HUDEP-2 (cell line): Measurements from ENCODE around the gene NME2.
A peak's percentile ranks its signal among the peaks of the same experiment; 100 is the strongest.

Experiments used
- DNase-seq, 76 experiments: peaks; one replicate each; lab custom pipeline; 2025; ENCODE audit not compliant: unreplicated experiment in 76 of 76; lab: John Stamatoyannopoulos, UW

The NME2 gene

GRCh38 chr17:51197754-51198153 lies 31.5 kb downstream of the NME2 start:
- no peak for DNase-seq

- DNase-seq: peak in 14 of 76 experiments; percentile 2 to 45 (median 10)
These were observed 34.1 kb downstream of the NME2 start for GRCh38 chr17:51200295-51200694.

DNA sequence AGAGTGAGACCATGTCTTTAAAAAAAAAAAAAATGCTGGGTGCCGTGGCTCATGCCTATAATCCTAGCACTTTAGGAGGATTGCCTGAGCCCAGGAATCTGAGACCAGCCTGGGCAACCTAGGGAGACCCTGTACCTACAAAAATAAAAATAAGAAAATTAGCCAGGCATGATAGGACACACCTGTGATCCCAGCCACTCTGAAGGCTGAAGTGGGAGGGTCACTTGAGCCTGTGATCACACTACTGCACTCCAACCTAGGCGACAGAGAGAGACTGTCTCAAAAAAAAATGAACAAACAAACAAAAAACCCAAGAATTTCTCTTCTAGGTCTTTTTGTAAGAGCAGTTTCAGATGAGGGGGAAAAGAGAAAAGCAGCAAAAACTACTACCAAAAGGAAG lies 34.6 kb downstream of the NME2 start:
- no peak for DNase-seq

DNA sequence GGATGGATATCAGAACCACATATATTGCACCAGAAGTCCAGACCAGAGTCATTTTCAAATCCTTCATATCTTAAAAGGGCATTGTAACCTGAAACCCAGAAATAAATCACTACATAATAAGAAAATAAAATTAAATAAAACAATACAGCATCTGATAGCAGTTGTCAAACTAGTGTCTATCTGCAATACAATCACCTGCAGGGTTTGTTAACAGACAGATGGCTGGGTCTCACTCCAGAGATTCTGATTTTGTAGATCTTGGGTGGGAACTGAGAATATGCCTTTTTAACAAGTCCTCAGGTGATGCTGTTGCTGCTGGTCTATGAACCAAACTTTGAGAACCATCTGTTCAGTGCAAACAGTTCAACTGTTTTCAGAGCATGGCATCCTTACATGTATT lies 37.6 kb downstream of the NME2 start:
- DNase-seq: no peak

DNA sequence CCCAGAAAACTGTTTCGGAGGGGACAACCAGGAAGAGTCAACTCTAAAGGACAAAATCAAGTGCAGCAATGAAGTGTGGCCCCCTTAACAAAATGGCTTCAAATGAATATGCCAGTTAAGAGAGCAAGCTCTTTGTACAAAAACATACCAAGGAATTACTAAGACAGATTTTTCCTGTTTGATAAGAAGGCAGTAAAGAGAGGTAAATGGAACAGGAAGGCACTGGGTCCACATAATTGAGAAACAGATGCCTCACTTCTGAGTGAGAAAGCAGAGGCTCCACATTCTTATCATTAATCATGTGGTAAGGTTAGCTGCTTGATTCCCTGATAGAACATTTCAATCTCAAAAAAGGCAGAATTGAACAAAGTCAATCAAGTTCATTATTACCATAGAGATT lies 48.7 kb downstream of the NME2 start:
- no peak for DNase-seq

DNA sequence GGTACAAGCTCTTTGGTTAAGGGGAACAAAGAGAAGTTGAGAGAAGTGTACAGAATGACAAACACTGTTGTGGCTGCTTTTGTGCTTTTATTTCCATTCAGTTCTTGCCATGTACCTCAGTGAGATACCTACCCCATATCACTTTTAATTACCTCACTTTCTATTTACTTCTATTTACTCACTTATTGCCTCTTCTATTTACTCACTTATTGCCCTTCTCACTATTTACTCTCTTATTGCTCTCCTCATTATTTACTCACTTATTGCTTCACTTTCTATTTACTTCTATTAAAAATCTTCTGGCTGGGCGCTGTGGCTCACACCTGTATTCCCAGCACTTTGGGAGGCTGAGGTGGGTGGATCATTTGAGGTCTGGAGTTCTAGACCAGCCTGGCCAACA lies 51.7 kb downstream of the NME2 start:
- DNase-seq: no peak

DNA sequence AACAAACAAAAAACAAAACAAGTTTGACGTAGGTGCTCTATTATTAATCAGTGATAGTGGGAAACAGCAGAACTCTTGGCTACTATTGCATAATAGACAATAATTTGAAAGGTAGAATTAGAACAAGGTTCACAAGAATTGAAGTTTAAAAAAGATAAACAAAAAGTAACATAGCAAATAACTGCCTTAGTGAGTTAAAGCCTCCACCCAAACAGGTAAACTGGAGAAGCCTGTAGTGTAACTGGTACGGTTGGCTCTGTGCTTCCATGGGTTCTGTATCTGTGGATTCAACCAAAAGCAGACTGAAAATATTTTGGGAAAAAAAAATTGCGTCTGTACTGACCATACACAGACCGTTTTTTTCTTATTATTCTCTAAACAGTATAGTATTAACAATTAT lies 55.1 kb downstream of the NME2 start:
- no peak for DNase-seq
